RPMI7951 (cell line): ENCODE measurements around the gene PRPSAP2. TPM values are rescaled to one million over a fixed set of nuclear protein-coding genes. Genes with fewer than 3 reads are reported as not detected.

Source experiments
- total RNA-seq: library from RNA; depleted of rRNA; stranded (reverse); fragments of >200 nt; shearing (Covaris generic); gene quantifications from 2 replicates; pipeline ENCODE4 v1.2.3, GENCODE V29; 2014; rRNA removed

The PRPSAP2 gene
- total RNA-seq, 1 experiment from 2014 or later = 26.6 TPM

Other genes with a start within 250 kb of the PRPSAP2 start
- not detected in 2 replicates for gene TBC1D28, start 213.7 kb upstream of the PRPSAP2 start, total RNA-seq
- 0.98 and 1.6 TPM in 2 replicates for gene FOXO3B, start 175.8 kb upstream of the PRPSAP2 start, total RNA-seq
- under 0.01 TPM in 1 of 2 replicates, not detected in the other for gene FBXW10, start 114.1 kb upstream of the PRPSAP2 start, total RNA-seq
- gene TVP23B, start 76.9 kb upstream of the PRPSAP2 start, total RNA-seq = 57.4 and 58.6 TPM in 2 replicates
- gene SLC5A10, start 94.0 kb downstream of the PRPSAP2 start, total RNA-seq = not detected in 2 replicates
- gene FAM83G, start 146.6 kb downstream of the PRPSAP2 start, total RNA-seq = 2.9 and 5.0 TPM in 2 replicates
- not detected in 2 replicates for gene GRAP, start 188.8 kb downstream of the PRPSAP2 start, total RNA-seq